SU-DHL-6 (cell line): ENCODE results near the gene ATP8A1.
A peak's percentile ranks its signal among the peaks of the same experiment; 100 is the strongest.

Experiments
- H2AFZ ChIP-seq: fragments of 200-600 bp; sonication (generic); 2 replicates; pipeline ENCODE4 v1.6.1; 2014; ENCODE audit warnings: low read depth, mild to moderate bottlenecking, moderate library complexity, mixed read lengths, antibody characterized with exemption, low read length; ENCODE audit not compliant: severe bottlenecking
- H3F3A ChIP-seq: fragments of 200-600 bp; shearing (Covaris generic); 2 replicates; pipeline ENCODE4 v1.6.0; 2016; ENCODE audit warnings: antibody characterized with exemption, mild to moderate bottlenecking; ENCODE audit not compliant: insufficient read depth
- H3K27ac ChIP-seq: fragments of 200-600 bp; sonication (generic); 2 replicates; pipeline ENCODE4 v1.5.1; 2016; ENCODE audit warnings: low read depth, mild to moderate bottlenecking, low read length, moderate library complexity, mixed read lengths
- H3K27me3 ChIP-seq: fragments of 200-600 bp; sonication (generic), shearing (Covaris generic); 2 replicates; pipeline ENCODE4 v1.6.0; 2014; ENCODE audit warnings: mild to moderate bottlenecking, low read length
- H3K36me3 ChIP-seq: fragments of 200-600 bp; sonication (generic); 2 replicates; pipeline ENCODE4 v1.6.1; 2014; ENCODE audit warnings: mild to moderate bottlenecking, low read length, mixed read lengths
- H3K4me2 ChIP-seq: fragments of 300-600, 200-600 bp; shearing (Covaris generic), sonication (generic); 2 replicates; pipeline ENCODE4 v1.6.0; 2014; ENCODE audit warnings: low read length, low read depth, mild to moderate bottlenecking; ENCODE audit not compliant: poor library complexity, severe bottlenecking
- H3K4me3 ChIP-seq: fragments of 200-600 bp; sonication (generic); 2 replicates; pipeline ENCODE4 v1.5.1; 2014; ENCODE audit warnings: antibody characterized with exemption, low read length, mild to moderate bottlenecking, mixed read lengths; ENCODE audit not compliant: insufficient read depth, poor library complexity, severe bottlenecking
- H3K79me2 ChIP-seq: fragments of 200-600 bp; sonication (generic); 2 replicates; pipeline ENCODE4 v1.6.1; 2014; ENCODE audit warnings: mild to moderate bottlenecking, low read length, moderate library complexity; ENCODE audit not compliant: insufficient read depth
- H3K9ac ChIP-seq: fragments of 200-600 bp; sonication (generic); 2 replicates; pipeline ENCODE4 v1.7.0; 2014; ENCODE audit warnings: mild to moderate bottlenecking, low read length
- H3K9me2 ChIP-seq: fragments of 200-600 bp; sonication (generic); replicated peaks from 2 replicates; pipeline ENCODE4 v1.6.1; 2014; ENCODE audit warnings: low read length; ENCODE audit not compliant: insufficient read depth
- H3K9me3 ChIP-seq: fragments of 200-600 bp; sonication (generic); 2 replicates; pipeline ENCODE4 v1.6.1; 2014; ENCODE audit warnings: low read length, mixed read lengths; ENCODE audit not compliant: insufficient read depth
- H4K20me1 ChIP-seq: fragments of 200-600 bp; sonication (generic); 2 replicates; pipeline ENCODE4 v1.6.1; 2014; ENCODE audit warnings: low read depth, mild to moderate bottlenecking, antibody characterized with exemption, low read length, moderate library complexity, mixed read lengths
- CTCF ChIP-seq: fragments of 200-600 bp; sonication (generic); IDR thresholded peaks from one replicate; pipeline ENCODE4 v1.5.1; 2017; ENCODE audit warnings: antibody characterized with exemption, mild to moderate bottlenecking, low read length, moderate library complexity; ENCODE audit not compliant: insufficient read depth, poor library complexity, severe bottlenecking
- EZH2phosphoT487 ChIP-seq: fragments of 200-600 bp; sonication (generic), shearing (Covaris generic); conservative IDR thresholded peaks from 2 replicates; pipeline ENCODE4 v1.6.1; 2018; ENCODE audit warnings: mild to moderate bottlenecking, antibody characterized with exemption, low read length, moderate library complexity, mixed read lengths

ATP8A1 gene

DNA sequence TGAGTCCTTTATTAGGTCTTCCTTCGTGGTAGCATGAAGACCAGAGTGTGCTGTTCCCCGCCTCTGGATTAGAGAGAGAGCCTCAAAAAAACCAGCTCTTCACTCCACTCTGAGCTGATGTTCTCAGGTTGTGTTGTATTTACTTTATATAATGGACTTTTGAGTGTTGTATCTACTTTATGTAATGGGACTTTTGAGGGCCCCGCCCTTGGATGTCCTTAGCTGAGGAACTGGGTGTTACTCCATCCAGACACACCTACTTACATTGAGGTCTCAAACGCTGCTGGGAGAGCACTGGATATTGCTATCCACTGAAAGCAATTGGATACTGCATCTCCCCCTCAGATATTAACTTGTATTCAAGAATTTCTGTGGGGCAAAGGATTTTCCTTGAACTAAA is 28.2 kb downstream of the ATP8A1 start:
- Histone ChIP-seq H2AFZ (no peak overlapping the region), H3K79me2 (peaks cover 18% of the 10 kb centered on the region), H3K36me3 (no peaks in the 10 kb centered on the region)

DNA sequence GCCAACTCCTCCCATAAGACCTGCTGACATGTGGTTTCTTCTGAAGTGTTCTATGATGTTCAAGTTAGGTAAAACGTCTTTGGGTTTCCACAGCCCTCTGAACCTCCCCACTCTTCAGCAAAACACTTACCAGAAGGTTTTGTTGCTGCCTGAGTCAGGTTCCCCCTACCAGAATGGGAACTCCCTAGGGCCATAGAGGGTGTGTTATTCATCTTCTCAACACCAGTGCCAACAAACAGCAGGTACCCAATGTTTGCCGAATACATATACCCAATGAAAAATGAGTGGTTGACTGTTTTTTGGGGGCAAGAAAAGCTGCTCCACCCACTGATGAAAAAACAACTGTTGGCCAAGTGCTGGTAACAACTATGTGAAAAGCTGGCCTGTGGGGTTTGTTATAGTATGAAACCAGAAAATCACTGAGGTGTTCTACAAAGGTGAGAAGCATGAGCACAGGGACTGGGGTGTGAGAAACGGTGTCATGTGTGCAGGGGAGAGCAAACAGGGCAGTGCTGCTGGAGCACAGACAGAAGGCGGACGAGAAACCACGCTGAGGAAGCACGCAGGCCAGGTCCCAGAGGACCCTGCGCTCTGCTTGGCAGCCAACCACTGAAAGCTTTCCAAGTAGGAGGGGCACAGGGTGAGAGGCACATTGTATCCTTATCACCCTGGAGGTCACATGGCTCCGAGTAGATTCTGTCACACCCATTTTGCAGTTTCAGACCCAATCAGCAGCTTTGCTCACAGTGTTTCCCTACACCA is 28.8 kb downstream of the ATP8A1 start:
- Histone ChIP-seq H3K27ac (peak overlapping the region; percentile 16; the same call in 1 of the 2 replicates), H3F3A (0 out of 2 replicates have a peak, but pooled peaks cover 5% of the 10 kb centered on the region), H3K36me3 (no peaks in the 10 kb centered on the region), H3K4me3 (no peak overlapping the region), H3K27me3 (no peaks in the 10 kb centered on the region), H3K79me2 (peaks cover 12% of the 10 kb centered on the region), H4K20me1 (no peaks in the 10 kb centered on the region), H3K9ac (no peak overlapping the region), H3K9me2 (no peaks in the 10 kb centered on the region), H3K9me3 (no peaks in the 10 kb centered on the region), H2AFZ (no peak overlapping the region), H3K4me2 (peak overlapping the region; percentile 30)
- TF ChIP-seq EZH2phosphoT487: no peak
- no peak for TF ChIP-seq CTCF

More for the DNA sequence above, 28.2 kb downstream of the ATP8A1 start:
- Histone ChIP-seq H3K27me3 (no peaks in the 10 kb centered on the region), H3K9me2 (no peaks in the 10 kb centered on the region), H3K9ac (no peak overlapping the region), H3F3A (0 out of 2 replicates have a peak, but pooled peaks cover 5% of the 10 kb centered on the region), H3K4me3 (no peak overlapping the region), H3K4me2 (no peak overlapping the region), H3K9me3 (no peaks in the 10 kb centered on the region), H4K20me1 (no peaks in the 10 kb centered on the region), H3K27ac (no peak overlapping the region)
- TF ChIP-seq EZH2phosphoT487 (no peak), CTCF (no peak)

DNA sequence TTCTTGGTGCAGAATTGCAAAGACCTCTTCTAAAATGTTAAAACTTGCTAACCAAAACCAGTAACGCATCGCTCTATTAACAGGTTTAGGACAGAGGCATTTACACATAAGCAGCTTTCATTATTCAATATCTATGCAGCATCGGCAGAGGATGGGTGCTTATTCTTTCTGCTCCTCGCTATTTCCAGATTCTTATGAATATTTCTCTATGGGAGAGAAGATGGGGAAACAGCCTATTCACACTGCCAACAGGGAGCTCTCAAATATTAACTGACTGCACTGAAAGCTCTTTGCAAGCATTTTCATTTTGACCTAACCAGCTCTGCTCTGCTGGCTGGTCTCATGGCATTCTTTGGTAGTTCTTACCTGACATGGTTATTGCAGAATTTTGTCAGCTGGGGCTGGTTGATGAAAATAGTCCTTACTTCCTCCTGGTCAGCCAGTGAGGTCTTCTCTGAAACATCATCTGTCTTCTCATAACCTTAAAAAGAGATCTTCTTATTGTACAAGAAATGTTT is 30.2 kb downstream of the ATP8A1 start:
- no peak overlapping the region for H3K9ac ChIP-seq
- H3K9me3 ChIP-seq: no peaks in the 10 kb centered on the region
- no peak overlapping the region for H2AFZ ChIP-seq
- H3F3A ChIP-seq: 0 out of 2 replicates have a peak, but pooled peaks cover 5% of the 10 kb centered on the region
- no peak overlapping the region for H3K4me3 ChIP-seq
- H3K27me3 ChIP-seq: no peaks in the 10 kb centered on the region
- no peaks in the 10 kb centered on the region for H4K20me1 ChIP-seq
- H3K4me2 ChIP-seq: peak overlapping the region; percentile 30
- H3K36me3 ChIP-seq: no peaks in the 10 kb centered on the region
- peaks cover 11% of the 10 kb centered on the region for H3K79me2 ChIP-seq
- peak overlapping the region; percentile 16; the same call in 1 of the 2 replicates for H3K27ac ChIP-seq
- TF ChIP-seq EZH2phosphoT487: no peak
- no peak for TF ChIP-seq CTCF
- no peaks in the 10 kb centered on the region for H3K9me2 ChIP-seq
